ENCODE data around the gene CRAMP1.

CRAMP1 gene

GRCh38 chr16:1601489-1601888, 10.7 kb upstream of the CRAMP1 start:
- DNase-seq (ENCODE audit: low spot score), result no peak

GRCh38 chr16:1602285-1602684, 9.9 kb upstream of the CRAMP1 start:
- DNase-seq (ENCODE audit: low spot score), result no peak

DNA sequence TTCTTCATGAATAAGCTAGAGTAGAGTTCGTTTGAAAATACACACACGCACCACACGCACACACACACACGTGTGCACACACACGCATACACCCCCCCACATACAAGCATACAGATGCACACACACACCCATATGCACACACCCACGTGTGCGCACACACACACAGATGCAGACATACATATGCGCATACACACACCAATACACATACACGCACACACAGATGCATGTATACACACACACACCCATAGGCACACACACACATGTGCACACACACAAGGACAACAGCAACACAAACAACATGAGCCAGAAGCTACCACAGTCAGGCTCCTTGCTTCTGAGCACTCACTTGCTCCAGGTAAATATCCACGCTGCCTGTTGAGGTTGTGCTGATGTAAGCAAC, 5.4 kb upstream of the CRAMP1 start:
- DNase-seq (ENCODE audit: low spot score), result no peak

- DNase-seq (ENCODE audit: low spot score), result no peak
Measured at GRCh38 chr16:1607971-1608370, 4.2 kb upstream of the CRAMP1 start.

DNA sequence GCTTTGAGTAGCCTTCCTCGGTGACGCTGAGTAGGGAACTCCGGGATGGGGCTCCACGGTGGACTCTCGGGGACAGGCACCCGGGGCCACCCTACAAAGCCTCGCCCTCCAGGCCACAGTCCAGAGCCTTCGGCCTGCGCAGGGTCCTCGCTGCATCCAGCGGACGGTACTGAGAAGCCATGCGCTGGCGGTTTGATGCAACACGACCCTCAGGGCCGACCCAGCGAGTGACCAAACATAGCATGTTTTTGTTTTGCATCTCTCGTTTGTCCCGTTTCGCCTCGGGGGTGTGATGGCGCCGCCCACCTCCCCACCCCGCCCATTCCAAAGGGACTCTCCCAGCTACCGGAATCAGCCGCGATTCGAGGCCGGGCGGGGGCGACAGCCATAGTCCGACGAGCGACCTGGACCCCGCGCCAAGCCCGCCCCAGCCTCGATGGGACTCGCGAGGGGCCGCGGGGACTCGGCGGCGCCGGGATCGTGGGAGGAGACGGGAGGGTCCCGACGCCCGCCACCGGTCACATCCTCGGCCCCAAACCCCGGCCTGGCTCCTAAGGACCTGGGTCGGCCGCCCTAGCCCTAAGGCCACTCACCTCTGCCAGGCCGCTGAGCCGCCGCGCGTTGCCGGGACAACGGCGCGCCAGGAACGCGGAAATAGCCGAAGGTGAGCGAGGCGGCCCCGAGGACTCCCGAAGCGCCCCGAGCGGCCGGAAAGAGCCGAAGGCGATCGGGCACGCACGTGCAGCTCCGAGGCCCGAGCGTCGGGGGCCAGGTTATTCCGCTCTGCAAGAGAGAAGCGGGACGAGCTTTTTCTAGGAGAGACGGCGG, 1.9 kb upstream of the CRAMP1 start:
- DNase-seq (ENCODE audit: low spot score), result peak; percentile 91

DNA sequence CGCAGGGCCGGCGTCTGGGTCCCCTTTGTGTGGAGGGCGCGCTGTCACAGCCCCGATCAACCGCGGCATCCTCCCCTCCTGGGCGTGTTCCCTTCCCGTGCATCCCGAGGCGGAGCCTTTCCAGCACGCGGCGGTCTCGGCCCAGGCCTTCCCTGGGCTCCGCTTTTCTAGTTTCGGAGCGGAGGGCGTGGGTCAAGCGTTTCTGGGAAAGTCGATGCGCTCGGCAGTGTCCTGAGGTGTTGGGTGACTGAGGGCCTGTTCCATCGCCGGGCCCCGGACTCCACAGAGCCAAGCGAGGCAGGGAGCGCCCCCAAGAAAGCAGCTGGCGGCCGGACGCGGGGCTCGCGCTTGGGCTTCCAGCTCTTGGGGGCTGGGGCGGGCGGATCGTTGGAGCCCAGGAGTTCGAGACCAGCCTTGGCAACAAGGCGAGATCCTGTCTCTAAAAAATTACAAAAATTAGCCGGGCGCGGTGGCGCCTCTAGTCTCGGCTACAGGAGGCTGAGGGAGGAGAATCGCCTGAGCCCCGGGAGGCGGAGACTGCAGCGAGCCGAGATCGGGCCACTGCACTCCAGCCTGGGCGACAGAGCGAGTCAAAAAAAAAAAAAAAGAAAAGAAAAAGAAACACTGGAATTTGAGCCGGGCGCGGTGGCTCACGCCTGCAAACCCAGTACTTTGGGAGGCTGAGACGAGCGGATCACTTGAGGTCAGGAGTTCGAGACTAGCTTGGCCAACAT, 1.1 kb upstream of the CRAMP1 start:
- DNase-seq (ENCODE audit: low spot score), result no peak

- DNase-seq (ENCODE audit: low spot score), result no peak
Measured at GRCh38 chr16:1613211-1613622, 1.1 kb downstream of the CRAMP1 start.

GRCh38 chr16:1613728-1614455, 1.7 kb downstream of the CRAMP1 start:
- no peak for DNase-seq (ENCODE audit: low spot score)

DNA sequence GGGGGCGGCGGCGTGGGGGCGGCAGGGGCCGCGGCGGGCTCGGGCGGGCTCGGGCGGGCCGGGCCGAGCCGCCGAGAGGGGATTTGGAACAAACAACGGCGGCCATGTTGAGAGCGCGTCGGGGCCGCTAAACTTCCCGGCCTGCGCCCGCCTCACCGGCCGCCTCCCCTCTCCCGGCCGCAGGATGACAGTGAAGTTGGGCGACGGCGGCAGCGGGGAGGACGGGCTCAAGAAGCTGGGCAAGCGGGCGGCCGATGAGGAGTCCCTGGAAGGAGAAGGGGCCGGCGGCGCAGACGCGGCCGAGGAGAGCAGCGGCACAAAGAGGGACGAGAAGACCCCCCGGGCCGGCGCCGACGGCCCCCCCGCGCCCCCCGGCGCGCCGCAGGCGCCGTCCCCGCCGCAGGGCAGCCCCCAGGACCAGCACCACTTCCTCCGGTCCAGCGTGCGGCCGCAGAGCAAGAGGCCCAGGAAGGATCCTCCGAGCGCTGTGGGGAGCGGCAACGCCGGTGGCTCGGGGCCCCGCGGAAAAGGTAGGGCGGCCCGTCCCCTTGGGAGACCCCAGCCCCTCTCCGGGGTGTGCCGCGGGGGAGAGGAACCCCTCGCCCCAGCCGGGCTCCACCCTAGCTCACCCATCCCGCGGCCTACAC, 2.4 kb downstream of the CRAMP1 start:
- DNase-seq (ENCODE audit: low spot score), result no peak

DNA sequence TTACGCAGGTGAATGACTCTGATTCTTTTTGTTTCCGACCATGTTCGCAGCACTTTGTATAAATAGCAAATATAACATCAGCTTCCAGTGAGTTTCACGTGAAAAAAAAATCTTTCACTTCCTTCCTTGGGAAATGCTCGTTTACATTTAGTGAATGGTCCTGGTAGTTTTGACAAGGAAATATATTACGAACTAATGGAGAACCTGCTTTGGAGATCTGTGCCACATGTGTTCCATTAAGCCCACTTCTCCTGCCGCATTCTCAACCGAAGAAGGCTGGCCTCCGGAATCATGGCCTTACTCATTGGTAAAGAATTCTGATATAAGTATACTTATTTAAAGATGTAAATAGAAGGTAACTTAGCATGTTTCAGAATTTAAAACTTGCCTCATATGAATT, 3.6 kb downstream of the CRAMP1 start:
- no peak for DNase-seq (ENCODE audit: low spot score)

- no peak for DNase-seq (ENCODE audit: low spot score)
Measured at GRCh38 chr16:1619976-1620375, 7.8 kb downstream of the CRAMP1 start.

- DNase-seq (ENCODE audit: low spot score), result no peak
Measured at GRCh38 chr16:1620391-1620790, 8.2 kb downstream of the CRAMP1 start.

GRCh38 chr16:1621851-1622250, 9.7 kb downstream of the CRAMP1 start:
- no peak for DNase-seq (ENCODE audit: low spot score)

DNA sequence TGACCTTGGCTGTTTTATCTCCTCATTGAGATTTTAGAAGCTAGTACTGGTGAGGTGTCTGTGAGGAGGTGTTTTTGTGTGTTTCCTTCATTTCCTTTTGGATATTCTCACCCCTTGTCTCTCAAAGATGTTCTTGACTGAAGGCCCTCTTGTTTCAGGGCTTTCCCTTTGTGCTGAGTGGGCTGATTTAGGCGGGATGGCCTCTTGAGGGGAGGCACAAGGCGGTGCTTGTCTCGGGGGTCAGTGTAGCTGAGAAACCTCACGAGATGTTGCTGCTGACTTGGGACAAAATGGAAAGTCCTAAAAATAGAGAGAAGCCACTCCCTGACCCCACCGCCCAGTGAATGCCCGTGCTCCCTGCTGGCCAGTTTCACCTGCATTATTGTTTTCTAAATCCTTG, 14.2 kb downstream of the CRAMP1 start:
- DNase-seq (ENCODE audit: low spot score), result no peak

- no peak for DNase-seq (ENCODE audit: low spot score)
Measured at GRCh38 chr16:1626776-1627175, 14.6 kb downstream of the CRAMP1 start.

DNA sequence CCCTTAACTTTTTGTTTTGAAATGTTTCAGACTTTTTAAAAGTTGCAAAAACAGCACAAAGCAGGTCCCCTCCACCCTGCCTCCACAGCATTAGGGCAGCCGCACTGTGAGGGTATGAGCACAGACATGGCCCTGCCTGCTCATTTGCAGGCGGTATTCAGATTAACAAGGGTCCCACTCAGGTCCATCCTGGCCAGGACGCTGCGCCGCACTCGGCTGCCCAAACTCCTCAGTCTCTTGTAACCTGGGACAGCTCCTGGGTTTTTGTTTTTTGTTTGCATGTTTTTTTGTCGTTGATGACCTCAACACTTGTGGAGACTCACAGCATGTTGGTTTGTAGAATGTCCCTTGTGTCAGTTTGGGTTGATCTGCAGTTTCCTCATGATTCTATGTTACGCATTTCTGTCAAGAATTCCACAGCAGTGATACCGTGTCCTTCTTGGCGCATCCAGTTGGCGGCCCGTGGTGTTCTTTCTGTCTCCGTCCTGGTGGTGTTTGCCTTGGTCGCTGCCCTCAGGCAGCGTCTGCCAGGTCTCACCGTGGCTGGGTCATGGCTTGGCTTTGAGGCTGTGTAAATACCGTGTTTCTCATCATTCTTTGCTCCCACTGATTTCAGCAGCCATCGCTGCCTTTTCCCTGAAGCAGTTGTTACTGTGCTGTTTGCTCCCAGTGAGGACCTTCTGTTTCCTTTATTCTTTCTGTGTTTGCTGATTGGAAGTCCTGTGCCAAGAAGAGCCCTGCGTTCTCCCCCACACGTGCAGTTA, 18.5 kb downstream of the CRAMP1 start:
- no peak for DNase-seq (ENCODE audit: low spot score)

GRCh38 chr16:1631230-1631629, 19.1 kb downstream of the CRAMP1 start:
- no peak for DNase-seq (ENCODE audit: low spot score)

GRCh38 chr16:1631931-1632637, 19.9 kb downstream of the CRAMP1 start:
- DNase-seq (ENCODE audit: low spot score), result no peak

DNA sequence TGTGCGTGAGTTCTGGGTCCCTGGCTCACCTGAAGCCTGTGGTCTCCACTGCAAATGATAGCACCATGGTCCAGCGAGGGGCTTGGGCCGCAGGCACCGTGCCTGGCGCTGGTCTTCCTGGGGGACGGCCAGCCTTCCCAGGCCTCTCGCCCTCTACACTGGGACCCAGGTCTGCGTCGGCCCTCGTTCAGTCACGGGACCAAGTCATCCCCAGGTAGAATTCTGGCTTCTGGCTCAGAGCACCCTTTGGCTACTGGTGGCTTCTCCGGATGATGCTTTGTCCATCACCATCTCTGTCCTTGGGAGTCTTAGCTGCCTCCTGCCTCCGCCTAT, 20.4 kb downstream of the CRAMP1 start:
- DNase-seq (ENCODE audit: low spot score), result no peak

- DNase-seq (ENCODE audit: low spot score), result no peak
Measured at GRCh38 chr16:1633310-1633709, 21.1 kb downstream of the CRAMP1 start.

DNA sequence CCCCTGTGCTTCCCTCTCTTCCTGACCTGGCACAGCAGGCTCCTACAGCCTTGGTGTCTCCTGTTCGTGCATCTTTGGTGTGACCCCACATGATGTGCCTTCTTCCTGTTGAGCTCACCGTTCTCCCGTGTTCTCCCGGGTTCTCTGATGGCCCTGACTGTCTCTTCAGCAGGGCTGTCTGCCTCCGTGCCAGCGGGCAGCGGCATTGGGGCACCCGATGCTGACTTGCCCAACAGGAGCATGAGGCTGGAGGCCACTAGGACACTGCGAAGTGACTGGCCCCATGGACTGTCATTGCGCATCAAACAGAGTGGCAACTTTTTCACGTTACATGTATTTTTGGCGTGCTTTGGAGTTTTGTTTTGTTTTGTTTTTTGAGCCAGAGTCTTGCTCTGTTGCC, 22.4 kb downstream of the CRAMP1 start:
- DNase-seq (ENCODE audit: low spot score), result no peak

Measured in CD4-positive, alpha-beta T cell treated with Interleukin-2 at 100 ng/mL for 4 hours (primary cell).